HG03354 (cell line): Measurements from ENCODE around the gene CD84.
A peak's percentile ranks its signal among the peaks of the same experiment; 100 is the strongest.
"Not testable (repeated sequence)": the region's sequence is repeated elsewhere in the genome, so short reads cannot be mapped to it uniquely, and the experiment has no call there.

Experiments used
- ATAC-seq: cut with Tn5 transposase; IDR thresholded peaks from one replicate; pipeline ENCODE4 v1.9.1; 2021; ENCODE audit warnings: mild to moderate bottlenecking; ENCODE audit not compliant: unreplicated experiment, poor library complexity, severe bottlenecking

The CD84 gene

GRCh38 chr1:160577671-160578070 lies 1.6 kb downstream of the CD84 start:
- ATAC-seq, result no peak

- no peak for ATAC-seq
Measured at GRCh38 chr1:160576884-160577283, 2.4 kb downstream of the CD84 start.

GRCh38 chr1:160576390-160576789 lies 2.9 kb downstream of the CD84 start:
- no peak for ATAC-seq

GRCh38 chr1:160575112-160575664 lies 4.1 kb downstream of the CD84 start:
- ATAC-seq, result no peak

GRCh38 chr1:160570840-160571239 lies 8.5 kb downstream of the CD84 start:
- ATAC-seq, result no peak

GRCh38 chr1:160569806-160570205 lies 9.5 kb downstream of the CD84 start:
- no peak for ATAC-seq

GRCh38 chr1:160567858-160568682 lies 11.2 kb downstream of the CD84 start:
- ATAC-seq, result no peak

GRCh38 chr1:160567341-160567740 lies 12.0 kb downstream of the CD84 start:
- ATAC-seq, result no peak

- ATAC-seq, result no peak
Measured at GRCh38 chr1:160565564-160565963, 13.7 kb downstream of the CD84 start.

- ATAC-seq, result not testable (repeated sequence)
Measured at GRCh38 chr1:160563230-160563629, 16.1 kb downstream of the CD84 start.

GRCh38 chr1:160562745-160563144 lies 16.6 kb downstream of the CD84 start:
- not testable (repeated sequence) for ATAC-seq

- no peak for ATAC-seq
Measured at GRCh38 chr1:160560806-160561205, 18.5 kb downstream of the CD84 start.

- no peak for ATAC-seq
Measured at GRCh38 chr1:160560045-160560705, 19.1 kb downstream of the CD84 start.

- ATAC-seq, result not testable (repeated sequence)
Measured at GRCh38 chr1:160559437-160559836, 19.9 kb downstream of the CD84 start.

GRCh38 chr1:160558660-160559380 lies 20.5 kb downstream of the CD84 start:
- ATAC-seq, result no peak

- no peak for ATAC-seq
Measured at GRCh38 chr1:160553778-160554177, 25.5 kb downstream of the CD84 start.

- ATAC-seq, result no peak
Measured at GRCh38 chr1:160552425-160552824, 26.9 kb downstream of the CD84 start.

GRCh38 chr1:160550572-160551034 lies 28.7 kb downstream of the CD84 start:
- ATAC-seq, result no peak

GRCh38 chr1:160549665-160550006 lies 29.7 kb downstream of the CD84 start:
- peak; percentile 10 for ATAC-seq

GRCh38 chr1:160548960-160549664 lies 30.2 kb downstream of the CD84 start:
- ATAC-seq, result peak; percentile 63
